GM21529 (cell line): ENCODE data around the gene CMTM2.
A peak's percentile ranks its signal among the peaks of the same experiment; 100 is the strongest.
"Not testable (repeated sequence)": the region's sequence is repeated elsewhere in the genome, so short reads cannot be mapped to it uniquely, and the experiment has no call there.

ENCODE experiments used
- ATAC-seq: cut with Tn5 transposase; IDR thresholded peaks from one replicate; pipeline ENCODE4 v1.9.1; 2021; ENCODE audit not compliant: unreplicated experiment

Gene CMTM2

DNA sequence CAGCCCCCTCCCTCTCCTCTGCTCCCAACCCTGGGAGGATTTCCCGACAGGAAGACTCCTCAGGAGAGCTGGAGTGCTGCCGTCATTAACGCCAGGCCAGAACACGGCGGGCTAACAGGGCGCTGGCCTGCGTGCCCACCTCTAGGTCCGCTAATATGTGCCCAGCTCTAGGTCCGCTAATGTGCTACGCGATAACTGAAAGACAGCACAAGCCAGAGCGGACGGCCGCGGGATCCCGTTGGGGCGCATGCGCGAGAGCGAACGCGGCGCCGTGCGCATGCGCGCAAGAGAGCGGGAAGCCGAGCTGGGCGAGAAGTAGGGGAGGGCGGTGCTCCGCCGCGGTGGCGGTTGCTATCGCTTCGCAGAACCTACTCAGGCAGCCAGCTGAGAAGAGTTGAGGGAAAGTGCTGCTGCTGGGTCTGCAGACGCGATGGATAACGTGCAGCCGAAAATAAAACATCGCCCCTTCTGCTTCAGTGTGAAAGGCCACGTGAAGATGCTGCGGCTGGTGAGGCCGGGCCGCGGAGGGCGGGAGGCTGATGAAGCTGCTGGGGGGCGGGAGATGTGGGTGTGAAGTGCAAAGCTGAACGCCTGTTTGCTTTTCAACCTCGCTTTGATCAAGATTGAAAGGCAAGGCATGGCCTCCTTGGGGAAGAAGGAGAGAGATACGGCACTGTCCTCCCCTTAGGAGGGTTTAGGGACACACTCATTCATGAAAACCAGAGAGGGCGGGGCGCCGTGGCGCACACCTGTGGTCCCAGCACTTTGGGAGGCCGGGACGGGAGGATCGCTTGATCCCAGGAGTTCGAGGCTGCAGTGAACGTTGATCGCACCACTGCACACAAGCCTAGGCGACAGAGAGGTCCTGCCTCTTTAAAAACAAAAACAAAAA is 26.7 kb upstream of the CMTM2 start, which contains the start of gene CKLF:
CKLF (plus strand) TSS at position 291 of the 892 bp plus-strand sequence; CDS start at position 431, 140 bp downstream.
- ATAC-seq: peak; percentile 78

DNA sequence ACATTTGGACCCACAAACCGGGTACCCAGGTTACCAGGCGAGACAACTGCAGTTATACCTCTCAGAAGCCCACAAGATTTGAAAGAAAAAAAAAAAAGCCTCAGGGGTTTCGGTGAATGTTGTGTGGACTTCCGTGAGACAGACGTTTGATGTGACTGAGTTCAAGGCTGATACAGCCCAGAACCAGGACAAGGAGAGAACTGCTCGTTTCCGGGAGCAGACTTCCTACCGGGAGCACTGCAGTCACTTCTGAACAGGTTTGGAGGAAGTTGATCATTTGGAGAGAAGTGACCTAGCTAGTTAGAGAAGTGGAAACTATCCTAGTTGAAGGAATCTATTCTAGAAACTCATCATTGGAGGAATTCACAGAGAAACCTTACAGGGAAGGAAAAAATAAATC is 26.0 kb upstream of the CMTM2 start:
- no peak for ATAC-seq

DNA sequence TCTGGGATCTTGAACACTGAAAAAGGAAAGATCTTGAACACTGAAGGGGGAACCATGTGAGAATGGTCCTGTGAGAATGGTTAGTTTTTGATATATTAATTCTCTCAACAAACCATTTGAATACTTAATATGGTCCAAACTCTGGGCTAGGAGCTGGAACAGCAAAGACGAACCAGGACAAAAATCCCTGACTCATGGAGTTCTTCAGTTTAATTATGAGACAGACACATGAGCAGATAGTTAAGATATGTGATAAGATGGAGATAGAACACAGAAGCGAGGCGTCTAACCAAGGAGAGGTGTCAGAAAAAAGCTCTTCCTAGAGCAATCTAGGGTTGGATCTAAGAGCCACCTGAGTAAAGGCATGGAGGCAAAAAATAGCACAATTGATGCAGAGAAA is 25.2 kb upstream of the CMTM2 start:
- ATAC-seq: no peak

DNA sequence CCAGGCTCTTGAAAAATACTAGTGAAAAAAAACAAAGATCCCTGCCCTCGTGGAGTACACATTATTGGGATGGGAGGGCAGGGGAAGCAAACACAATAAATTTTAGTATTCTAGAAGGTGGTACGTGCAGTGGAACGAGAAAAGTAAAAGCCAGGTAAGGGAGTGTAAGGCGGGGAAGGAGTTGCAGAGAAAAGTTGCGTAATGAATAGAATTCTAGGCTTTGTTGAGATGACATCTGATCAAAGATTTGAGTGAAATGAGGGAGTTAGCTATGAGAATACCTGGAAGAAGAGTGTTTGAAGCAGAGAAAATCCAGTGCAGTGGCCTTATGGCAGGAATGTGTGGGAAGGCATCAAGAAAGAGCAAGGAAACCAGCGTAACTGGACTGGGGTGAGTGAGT is 24.8 kb upstream of the CMTM2 start:
- no peak for ATAC-seq

DNA sequence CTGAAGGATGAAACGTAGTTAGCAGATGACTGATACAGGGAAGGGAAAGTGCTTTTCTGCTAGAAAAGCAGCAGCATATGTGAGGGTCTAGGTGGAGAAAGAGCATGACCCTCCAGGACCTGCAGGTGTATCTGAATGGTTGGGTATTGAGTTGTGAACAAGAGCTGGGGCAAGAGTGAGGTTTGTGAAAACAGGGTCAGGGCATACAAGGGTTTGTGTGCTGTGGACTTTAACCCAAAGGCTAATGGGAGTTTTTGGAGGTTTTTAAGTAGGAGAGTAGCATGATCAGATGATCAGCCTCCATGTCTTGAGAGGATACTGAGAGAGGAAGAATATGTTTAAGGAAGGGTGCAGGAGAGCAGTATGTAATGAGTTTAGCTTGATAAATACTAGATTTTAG is 19.2 kb upstream of the CMTM2 start:
- ATAC-seq: no peak

DNA sequence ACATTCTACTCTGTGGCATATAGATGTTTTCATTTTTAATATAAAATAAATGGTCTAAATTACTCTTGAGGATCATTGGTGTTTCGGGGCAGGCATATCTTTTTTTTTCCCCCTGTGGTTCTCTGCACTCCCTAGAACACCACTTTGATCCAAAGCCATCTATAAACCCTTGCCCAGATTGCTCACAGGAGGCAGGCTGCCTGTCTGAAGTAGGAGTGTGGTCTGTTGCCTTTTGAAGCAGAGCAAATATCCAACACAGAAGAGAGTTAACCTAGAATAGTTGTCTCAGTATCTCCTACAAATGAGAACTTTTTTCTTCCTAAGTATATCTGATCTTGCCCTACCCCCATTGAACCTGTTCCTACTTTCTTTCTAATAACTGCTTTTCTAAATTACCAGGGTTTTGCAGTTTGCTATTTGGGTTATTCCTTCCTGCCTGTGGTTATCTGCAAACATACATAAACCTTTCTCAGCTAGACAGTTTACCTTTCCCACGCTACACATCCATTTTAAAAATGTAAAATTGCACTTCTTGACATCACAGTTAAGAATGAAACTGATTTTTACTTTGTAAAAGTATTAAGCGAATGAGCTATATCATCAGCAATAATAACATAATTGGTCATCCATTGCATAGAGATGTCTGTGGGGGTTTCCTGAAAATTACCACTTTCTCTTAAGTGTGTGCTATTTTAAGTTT is 17.7 kb upstream of the CMTM2 start:
- ATAC-seq: no peak

DNA sequence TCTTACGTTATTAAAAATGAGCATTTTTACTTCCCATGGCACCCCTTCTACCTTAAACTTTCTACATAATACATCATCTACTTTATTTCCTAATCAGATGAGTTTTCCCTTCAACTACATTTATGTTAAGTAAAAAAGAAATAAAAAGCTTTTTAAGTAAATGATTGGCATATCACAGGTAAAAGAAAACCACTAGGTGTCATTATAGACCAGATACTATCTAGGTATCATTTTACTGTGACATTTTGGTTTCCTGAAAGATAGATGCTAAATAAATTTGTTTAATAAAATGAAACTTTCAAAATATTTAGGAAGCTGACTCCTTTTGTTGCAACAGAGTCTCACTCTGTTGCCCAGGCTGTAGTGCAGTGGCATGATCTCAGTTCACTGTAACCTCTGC is 16.9 kb upstream of the CMTM2 start:
- no peak for ATAC-seq

DNA sequence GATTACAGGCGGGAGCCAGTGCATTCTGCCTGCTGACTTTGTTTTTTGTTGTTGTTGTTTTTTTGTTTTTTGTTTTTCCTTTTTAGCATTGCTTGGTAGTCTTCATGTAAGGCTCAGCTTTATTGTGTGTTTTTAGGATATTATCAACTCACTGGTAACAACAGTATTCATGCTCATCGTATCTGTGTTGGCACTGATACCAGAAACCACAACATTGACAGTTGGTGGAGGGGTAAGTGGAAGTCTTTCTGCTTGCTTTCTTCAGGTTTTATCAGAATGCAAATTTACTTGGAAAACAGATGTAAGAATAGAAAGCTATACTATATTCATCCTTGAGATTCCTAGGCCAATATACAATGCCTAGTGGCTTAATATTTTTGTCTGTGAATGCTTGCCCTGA is 16.3 kb upstream of the CMTM2 start:
- no peak for ATAC-seq

DNA sequence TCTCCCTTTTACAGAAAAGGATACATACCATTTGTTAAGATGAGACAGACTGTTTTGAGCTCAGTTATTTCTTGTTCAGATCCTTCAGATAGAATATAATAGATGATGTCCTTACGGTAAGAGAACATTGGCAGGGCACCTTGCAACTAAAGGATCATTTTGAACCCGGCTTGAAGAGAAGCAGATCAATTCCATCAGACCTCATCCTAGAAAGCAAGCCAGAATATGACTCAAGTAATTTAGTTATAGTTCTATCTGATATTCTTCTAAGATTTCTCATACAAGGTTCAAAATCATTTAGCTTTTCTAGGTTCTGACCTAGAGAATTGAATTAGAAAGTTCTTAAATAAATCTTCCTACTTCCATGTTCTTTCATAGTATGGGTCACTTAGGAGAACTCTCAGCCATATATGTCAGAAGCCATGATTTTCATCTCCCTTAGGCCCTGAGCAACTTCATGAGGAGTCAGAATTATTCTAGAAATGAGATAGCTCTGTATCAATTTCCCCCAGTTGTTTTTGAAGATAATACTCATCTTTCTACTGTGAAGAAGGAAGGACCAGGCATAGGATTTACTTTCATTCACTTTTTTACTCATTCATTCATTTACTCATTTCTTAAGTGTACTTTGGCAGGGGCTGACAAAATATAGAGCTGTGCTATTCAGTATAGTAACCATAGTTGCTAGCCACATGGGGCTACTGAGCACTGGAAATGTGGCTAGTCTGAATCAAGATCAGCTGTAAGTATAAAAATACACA is 15.5 kb upstream of the CMTM2 start:
- ATAC-seq: no peak

DNA sequence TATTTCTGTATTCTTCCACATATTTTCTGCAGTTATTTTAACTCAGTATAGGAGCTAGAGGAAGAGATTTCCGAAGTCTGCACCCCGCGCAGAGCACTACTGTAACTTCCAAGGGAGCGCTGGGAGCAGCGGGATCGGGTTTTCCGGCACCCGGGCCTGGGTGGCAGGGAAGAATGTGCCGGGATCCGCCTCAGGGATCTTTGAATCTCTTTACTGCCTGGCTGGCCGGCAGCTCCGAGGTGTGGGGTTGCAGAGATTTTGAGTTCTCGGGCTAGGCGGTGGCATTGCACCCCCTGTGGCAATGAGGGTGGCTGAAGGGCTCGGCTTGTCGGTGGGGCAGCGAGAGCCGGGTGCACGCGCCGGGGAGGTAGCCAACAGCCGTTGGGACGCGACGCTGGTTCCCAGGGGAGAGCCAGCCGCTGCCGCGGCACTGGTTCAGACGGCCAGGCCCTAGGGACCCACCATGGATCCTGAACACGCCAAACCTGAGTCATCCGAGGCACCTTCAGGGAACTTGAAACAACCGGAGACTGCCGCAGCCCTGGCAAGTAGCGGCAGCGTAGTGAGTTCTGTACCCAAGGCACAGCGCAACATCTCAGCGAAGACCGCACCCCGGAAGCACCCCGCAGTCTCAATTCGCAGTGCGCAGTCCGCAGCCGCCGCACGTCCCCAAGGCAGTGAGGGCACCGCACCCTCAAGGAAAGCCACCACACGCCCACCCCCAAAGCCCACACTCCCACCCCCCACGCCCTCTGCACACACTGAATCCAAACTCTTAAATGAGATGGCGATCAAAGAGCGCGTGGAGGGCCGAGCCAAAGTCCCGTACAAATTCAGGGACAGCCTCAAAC is 13.0 kb upstream of the CMTM2 start, which contains the start of gene CMTM1:
CMTM1 (plus strand) TSS at position 389 of the 851 bp plus-strand sequence; CDS start at position 464, 75 bp downstream.
- ATAC-seq: no peak

DNA sequence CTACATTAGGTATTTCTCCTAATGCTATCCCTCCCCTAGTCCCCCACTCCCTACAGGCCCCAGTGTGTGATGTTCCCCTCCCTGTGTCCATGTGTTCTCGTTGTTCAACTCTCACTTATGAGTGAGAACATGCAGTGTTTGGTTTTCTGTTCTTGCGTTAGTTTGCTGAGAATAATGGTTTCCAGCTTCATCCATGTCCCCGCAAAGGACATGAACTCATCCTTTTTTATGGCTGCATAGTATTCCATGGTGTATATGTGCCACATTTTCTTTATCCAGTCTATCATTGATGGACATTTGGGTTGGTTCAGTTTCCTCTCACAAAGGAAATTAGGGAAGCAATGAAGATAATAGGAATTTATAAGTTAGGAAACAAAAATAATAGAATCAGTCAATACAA is 12.0 kb upstream of the CMTM2 start:
- not testable (repeated sequence) for ATAC-seq

DNA sequence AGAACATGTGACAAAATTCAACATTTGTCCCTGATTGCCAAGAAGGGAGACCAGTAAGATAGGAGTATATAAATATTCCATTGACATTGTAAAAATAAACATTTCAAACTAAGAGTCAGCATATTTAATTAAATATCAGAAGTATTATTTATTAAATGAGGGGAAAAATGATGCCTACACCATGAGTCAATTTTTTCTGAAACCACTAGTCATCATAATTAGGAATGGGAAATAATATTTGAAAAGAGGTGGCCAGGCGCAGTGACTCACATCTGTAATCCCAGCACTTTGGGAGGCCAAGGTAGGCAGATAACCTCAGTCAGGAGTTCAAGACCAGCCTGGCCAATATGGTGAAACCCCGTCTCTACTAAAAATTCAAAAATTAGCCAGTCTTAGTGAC is 10.9 kb upstream of the CMTM2 start:
- ATAC-seq: no peak

DNA sequence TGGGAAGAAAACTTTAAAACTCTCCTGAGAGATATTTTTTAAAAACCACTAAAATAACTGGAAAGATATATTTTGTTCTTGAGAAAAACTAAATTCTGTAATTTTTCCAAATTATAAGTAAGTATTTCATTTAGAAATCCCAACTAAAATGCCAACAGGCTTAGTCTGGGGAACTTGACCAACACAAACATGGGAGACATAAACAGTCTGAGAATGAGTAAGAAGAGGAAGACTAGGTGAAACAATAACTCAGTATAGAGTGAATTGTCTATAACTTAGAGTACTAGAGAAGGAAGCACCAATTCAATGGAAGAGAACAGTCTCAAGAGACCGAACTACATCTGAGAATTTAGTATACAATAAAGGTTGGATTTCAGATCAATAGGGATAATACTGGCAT is 10.1 kb upstream of the CMTM2 start:
- ATAC-seq: no peak

DNA sequence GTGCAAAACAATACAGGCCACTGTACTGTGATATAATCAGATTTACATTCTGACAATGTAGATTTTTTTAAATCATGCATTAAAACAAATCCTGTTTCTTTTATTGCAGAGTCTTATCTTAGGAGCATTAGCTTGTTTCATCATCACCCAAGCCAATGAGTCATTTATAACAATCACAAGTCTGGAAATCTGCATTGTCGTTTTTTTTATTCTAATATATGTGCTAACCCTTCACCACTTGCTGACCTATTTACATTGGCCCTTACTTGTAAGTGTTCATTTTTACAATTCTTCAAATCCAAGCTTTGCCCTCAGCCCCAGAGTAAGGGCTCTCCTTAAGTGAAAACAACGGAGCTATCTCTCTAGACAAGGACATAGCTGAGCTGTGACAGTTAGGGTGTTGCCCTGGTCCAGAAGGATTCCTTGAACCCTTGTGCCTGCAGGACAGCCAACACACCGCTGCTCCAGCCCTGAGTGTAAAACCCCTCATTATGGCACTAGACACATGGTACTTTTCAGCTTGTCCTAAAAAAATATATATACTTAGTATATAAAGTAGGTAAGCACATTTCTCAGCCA is 9.3 kb upstream of the CMTM2 start:
- no peak for ATAC-seq

DNA sequence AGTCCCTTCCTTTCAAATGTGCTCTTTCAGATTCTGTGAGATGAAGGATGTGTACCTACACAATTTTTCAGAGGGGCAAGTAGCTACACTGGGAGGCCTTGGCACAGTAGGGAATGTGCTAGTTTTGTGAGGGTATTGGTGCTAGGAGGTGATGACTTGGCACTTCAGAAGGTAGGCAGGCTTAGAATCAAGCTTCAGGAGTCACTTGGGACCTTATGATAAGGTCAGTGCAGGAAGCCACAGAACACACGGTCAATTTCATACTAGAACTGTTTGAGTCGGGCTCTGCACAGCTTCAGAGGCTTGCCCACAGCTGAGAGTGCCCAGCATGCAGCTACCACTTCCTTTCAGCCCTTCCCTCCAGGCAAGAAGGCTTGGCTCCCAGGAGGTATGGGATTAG is 6.9 kb upstream of the CMTM2 start:
- no peak for ATAC-seq

DNA sequence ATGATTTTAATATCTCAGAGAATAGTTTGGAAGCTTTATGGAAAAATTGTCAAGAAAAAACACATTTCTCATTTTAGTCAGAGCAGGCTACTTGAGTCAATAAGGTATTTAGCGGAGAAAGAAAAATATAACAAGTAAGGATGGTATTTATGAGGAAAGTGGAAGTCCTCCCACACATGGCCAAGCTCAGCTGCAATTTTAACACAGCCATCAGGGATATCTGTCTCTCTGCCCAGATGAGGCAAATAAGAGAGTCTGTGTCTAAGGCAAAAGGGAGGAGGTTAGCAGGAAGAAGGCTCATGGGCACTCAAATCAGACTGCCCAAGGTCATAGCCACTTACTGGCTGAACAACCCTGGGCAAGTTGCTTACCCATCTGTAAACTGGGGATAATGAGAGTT is 5.2 kb upstream of the CMTM2 start:
- ATAC-seq: no peak

DNA sequence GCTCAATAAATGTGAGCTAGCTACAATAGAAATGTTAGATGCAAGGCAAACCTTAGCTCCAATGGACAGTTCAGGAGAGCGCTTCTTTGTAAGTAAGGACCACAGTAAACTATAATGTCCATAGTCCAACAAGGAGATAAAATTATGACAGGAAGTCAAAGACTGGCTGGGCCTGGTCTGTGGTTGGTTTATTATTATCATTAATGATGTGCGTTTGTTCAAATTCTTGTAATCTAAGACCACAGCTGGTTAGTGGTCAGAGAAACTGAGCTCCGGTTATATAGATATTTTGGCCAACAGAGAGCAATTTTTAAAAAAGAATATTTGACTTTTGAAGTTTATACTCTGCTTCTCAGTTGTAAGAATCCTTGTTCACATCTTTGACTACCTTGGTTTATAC is 4.7 kb upstream of the CMTM2 start:
- ATAC-seq: no peak

DNA sequence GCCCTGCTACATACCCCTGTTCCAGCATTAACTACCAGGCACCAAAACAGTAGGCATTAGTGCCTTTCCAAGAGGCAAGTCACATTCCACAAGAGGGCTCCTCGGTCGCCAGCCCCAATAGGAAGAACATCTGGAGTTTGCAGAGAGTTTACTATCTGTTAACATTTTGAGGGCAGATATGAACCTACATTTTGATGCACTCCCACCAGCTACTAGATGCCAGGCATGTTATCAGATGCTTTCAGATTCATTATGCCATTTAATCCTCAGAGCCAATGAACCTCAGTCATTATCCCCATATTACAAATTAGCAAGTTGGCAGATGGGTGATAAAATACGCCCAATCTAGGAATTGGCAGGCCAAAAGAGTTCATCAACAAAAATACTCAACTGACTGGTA is 4.2 kb upstream of the CMTM2 start:
- no peak for ATAC-seq

DNA sequence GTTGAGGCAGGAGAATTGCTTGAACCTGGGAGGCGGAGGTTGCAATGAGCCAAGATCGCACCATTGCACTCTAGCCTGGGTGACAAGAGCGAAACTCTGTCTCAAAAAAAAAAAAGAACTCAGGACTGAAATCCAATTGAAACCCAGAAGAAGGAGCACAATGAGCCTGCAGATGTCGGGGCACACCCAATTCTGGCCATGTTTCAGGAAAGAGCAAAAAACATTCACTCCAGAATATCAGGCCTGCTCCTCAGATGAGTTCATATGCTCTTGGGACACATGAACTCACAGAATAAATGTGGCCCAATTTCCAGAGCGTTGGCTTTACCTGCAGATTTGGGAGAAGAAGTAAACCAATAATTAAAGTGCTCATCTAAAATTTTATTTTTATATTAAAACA is 3.0 kb upstream of the CMTM2 start:
- no peak for ATAC-seq

DNA sequence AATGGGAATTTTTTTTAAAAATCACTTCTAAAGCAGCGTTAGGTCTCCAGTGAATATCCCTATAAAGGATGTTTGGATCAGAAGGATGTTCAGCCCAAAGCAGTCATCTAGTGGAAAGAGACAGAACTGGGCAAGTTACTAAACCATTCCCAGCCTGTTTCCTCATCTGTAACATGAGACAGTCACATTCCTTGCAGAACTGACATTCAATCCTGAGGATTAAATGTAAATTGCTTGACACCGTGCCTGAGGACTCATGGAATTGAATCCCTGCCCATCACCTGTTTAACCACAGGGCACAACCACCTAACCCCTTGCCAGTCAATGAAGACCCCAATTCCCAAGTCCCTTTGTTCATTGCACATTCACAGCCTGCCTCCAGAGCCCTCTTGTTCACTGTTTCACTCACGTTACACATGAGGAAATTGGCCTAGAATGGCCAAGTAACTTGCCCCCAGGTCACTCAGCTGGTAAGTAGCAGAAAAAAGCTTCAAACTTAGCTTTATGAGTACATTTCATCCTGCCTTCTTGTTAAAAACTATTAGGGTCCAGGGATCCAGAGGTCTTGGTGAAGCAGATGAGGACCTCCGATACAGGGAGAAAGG is 1.4 kb downstream of the CMTM2 start:
- no peak for ATAC-seq
